22Rv1 (cell line): ENCODE data around the gene FCHSD2.

Source experiments
- H3K27ac ChIP-seq: fragments of 450-650 bp; 2 replicates; pipeline ENCODE4 v1.5.1; 2017
- ZFX ChIP-seq: fragments of 450-650 bp; IDR thresholded peaks from 2 replicates; pipeline ENCODE4 v1.6.1; 2017; ENCODE audit warnings: antibody characterized with exemption, borderline replicate concordance
- TF ChIP-seq, protein P1 (sequence below): fragments of 450-650 bp; IDR thresholded peaks from 2 replicates; pipeline ENCODE4 v1.5.1; 2017; ENCODE audit warnings: mild to moderate bottlenecking

Gene FCHSD2

DNA sequence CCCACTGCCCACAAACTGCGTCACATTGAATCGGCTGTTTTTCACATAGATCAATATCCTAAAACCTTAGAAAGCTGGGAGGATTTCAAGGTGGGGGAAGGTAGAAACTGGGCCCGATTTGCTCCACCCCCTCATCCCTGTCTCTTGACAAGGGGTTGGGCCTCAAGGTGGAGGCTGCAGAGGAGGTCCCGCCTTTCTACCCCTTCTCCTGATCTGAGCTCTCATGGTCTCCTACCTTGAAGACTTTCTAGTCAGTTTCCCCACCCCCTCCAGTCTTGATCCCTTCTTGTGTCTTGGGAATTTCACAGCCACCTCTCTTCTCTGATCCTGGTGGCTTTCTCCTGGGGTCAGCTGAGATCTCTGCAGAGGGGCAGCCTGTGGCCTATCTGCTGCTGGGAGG lies 343.8 kb downstream of the FCHSD2 start:
- no peak for TF ChIP-seq ZFX
- TF ChIP-seq, protein P1, sequence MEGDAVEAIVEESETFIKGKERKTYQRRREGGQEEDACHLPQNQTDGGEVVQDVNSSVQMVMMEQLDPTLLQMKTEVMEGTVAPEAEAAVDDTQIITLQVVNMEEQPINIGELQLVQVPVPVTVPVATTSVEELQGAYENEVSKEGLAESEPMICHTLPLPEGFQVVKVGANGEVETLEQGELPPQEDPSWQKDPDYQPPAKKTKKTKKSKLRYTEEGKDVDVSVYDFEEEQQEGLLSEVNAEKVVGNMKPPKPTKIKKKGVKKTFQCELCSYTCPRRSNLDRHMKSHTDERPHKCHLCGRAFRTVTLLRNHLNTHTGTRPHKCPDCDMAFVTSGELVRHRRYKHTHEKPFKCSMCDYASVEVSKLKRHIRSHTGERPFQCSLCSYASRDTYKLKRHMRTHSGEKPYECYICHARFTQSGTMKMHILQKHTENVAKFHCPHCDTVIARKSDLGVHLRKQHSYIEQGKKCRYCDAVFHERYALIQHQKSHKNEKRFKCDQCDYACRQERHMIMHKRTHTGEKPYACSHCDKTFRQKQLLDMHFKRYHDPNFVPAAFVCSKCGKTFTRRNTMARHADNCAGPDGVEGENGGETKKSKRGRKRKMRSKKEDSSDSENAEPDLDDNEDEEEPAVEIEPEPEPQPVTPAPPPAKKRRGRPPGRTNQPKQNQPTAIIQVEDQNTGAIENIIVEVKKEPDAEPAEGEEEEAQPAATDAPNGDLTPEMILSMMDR: no peak

DNA sequence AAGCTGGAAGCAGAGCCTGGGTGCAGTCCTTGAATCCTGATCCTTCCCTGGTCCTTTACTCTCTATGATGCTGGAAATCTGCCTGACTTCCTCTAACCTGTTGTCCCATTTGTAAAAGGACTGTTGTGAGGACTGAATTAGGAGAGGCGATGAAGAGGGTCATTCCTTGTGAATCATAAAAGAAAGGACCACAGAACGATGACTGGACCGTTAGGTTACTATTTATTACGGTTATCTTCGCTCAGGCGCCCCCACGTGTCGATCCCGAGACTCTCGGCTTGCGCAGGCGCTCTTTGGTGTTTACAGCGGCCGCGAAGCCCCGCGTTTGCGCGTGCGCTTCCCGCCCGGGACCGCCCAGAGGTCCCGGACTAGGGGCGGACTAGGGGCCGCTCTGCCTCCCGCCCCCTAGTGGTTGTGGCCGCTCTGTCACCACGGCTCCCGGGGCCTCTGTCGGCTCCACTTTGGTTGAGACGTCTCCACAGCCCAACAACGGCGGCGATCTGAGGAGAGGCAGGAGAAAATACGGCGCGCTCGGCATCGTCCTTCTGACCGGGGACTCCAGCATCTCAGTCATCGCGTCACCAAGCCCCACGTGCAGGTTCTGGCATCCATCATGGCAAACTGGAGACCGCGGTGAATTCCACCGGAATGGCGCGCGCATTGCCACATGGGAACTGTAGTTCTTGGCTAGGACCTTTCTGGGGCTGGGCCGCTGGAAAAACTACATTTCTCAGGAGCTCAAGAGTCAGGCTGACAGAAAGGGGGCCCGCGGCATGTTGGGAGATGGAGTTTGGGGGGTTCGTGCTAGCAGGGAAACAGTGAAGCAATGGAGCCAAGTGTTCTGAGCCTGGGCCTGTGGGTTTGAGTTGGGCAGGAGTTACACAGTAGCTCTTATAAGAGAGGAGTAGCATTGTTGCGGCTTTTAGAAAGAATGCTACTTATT lies 348.4 kb downstream of the FCHSD2 start, which contains the start of gene STARD10:
Gene STARD10, minus strand, starts transcription at position 623 of the 943 bp plus-strand sequence. CDS start 12,866 bp downstream, outside the sequence.
- peak within 1 kb of the TSS; percentile 76 for H3K27ac ChIP-seq
- TF ChIP-seq, protein P1: peak; percentile 98
- TF ChIP-seq ZFX: no peak

More for the DNA sequence above, 343.8 kb downstream of the FCHSD2 start:
- H3K27ac ChIP-seq: no peak overlapping the region

DNA sequence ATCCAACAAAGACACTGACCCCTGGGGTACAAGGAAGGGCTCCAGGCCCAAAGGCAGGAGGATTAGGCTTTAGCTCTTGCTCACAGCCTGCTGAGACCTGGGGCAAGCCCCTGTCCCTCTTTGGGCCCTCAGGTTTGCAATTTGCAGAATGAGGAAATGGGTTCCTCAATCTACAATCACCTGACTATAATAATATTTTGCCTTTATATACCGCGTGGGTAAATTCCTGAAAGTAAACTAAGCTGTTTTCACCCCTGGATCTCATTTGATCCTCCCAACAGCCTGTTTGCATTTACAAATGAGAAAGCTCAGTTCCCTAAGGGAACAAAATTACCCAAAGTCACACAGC lies 349.1 kb downstream of the FCHSD2 start:
- TF ChIP-seq ZFX: no peak
- TF ChIP-seq, protein P1: no peak
- peak overlapping the region; percentile 76 for H3K27ac ChIP-seq

DNA sequence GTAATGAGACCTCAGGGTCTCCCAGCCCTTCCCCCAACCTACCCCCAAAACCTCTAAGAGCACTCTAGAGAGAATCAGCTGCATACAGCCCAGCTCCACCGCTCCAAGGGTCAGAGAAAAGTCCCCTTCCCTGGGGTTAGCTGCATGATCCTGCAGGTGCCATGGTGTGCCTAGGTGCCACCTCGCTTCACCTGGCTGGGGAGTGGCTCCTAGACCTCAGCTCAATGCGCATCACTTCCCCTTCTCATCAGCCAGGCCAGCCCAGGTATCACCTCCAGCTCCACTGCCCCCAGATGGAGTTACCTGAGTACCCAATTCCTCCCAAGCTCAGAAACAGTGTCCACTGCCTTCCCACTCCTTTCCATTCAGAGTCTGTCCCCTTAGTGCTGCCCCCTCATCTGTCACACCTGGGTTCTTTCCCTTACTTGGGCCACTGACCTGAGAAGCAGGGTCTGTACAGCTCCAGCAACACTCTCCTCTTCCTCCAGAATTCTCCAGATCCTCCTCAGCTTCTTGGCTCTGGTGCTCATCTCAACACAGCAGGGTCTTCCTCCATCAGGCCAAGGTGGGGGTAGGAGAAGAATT lies 349.6 kb downstream of the FCHSD2 start:
- no peak for TF ChIP-seq ZFX
- TF ChIP-seq, protein P1: no peak
- peak overlapping the region; percentile 76 for H3K27ac ChIP-seq

DNA sequence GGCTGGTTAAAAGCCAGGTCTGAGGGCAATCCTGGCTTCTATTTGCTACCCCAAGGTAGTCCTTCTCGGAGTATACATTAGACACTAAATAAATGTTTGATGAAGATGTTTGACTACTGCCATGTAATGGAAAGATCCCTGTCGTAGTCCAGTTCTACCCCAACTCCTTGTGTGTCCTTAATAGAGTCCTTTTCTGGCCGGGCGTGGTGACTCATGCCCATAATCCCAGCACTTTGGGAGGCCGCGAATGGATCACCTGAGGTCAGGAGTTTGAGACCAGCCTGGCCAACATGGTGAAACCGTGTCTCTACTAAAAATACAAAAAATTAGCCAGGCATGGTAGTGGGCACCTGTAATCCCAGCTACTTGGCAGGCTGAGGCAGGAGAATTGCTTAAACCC lies 350.9 kb downstream of the FCHSD2 start:
- H3K27ac ChIP-seq: peak overlapping the region; percentile 33; the same call in 1 of the 2 replicates

- peak overlapping the region; percentile 33 for H3K27ac ChIP-seq
These were observed 352.5 kb downstream of the FCHSD2 start for GRCh38 chr11:72789493-72790131.

GRCh38 chr11:72788241-72788640 lies 353.9 kb downstream of the FCHSD2 start:
- peak overlapping the region; percentile 98; the same call in 1 of the 2 replicates for H3K27ac ChIP-seq
- TF ChIP-seq, protein P1: no peak
- TF ChIP-seq ZFX: no peak

More at GRCh38 chr11:72789493-72790131, 352.5 kb downstream of the FCHSD2 start:
- TF ChIP-seq, protein P1: no peak
- TF ChIP-seq ZFX: no peak
